GM18507 (cell line): ENCODE data around the gene ZBTB7B.

Experiments used
- DNase-seq: peaks from one replicate; pipeline ENCODE4 v3.0.0; 2011; ENCODE audit warnings: low read depth; ENCODE audit not compliant: insufficient read length; ENCODE audit errors: extremely low spot score
- FAIRE-seq: peaks from 2 replicates; lab custom pipeline; 2011; peaks lifted over from hg19 to GRCh38; lab: Jason Lieb, UNC

The ZBTB7B gene

DNA sequence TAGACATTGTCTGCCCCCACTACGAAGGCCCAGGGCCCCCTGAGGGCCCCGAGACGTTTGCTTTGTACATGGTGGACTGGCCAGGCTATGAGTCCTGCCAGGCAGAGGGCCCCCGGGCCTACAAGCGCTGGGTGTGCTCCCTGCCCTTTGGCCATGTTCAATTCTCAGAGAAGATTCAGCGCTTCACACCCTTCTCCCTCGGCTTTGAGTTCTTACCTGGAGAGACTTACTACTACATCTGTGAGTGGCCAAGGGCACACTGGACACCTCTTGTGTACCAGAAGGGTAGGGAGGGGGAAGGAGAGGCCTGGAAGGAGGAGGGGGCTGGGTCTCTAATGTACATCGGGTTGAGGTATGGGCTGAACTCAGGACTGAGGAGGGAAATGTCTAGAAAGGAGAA is 64.2 kb downstream of the ZBTB7B start:
- FAIRE-seq (no peak), DNase-seq (no peak)
